Measurements from ENCODE around the gene ARPC4.
"Not testable (repeated sequence)": the region's sequence is repeated elsewhere in the genome, so short reads cannot be mapped to it uniquely, and the experiment has no call there.

The ARPC4 gene

DNA sequence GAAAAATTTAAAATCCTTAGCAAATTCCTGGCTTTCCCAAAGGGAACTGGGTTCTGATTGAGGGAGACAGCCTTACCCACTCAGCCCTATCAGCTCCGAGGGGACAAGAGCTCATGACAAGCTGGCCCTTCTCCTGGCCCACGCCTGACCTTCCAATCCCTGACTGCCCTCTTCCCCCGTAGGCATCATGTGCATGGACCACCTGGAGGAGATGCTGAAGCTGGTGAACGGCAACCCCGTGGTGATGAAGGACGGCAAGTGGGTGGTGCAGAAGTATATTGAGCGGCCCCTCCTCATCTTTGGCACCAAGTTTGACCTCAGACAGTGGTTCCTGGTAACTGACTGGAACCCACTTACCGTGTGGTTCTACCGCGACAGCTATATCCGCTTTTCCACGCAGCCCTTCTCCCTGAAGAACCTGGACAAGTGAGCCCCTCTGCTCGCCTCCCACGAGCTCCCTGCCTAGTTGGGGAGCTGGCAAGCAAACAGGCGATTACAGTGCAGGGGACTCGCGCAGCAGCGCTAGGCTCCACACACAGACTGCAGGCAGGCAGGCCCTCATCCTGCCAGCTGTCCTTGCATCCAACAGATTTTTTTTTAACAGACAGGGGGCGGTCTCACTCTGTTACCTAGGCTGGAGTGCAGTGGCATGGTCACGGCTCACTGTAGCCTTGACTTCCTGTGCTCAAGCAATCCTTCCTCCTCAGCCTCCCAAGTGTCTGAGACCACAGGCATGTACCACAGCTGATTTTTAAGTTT, 34.1 kb downstream of the ARPC4 start:
- DNase-seq: no peak

GRCh38 chr3:9828801-9829755, 36.2 kb downstream of the ARPC4 start:
- DNase-seq: no peak

DNA sequence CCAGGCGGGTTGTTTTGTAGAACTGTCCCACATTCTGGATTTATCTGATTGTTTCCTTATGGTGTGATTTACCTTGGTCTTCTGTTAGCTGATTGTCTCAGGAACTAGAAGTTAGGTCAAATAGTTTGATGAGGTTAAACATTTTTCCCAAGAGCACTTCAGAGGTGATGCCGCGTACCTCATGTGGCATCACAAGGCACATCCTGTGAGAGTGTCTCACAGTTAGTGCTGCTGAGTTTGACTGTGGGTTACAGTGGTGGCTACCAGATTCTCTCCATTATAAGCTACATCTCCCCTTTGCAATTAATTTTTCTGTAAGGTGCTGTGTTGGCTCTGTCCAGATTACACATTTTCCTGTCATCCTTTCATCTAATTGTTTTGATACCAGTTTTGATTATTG, 38.4 kb downstream of the ARPC4 start:
- DNase-seq: no peak

DNA sequence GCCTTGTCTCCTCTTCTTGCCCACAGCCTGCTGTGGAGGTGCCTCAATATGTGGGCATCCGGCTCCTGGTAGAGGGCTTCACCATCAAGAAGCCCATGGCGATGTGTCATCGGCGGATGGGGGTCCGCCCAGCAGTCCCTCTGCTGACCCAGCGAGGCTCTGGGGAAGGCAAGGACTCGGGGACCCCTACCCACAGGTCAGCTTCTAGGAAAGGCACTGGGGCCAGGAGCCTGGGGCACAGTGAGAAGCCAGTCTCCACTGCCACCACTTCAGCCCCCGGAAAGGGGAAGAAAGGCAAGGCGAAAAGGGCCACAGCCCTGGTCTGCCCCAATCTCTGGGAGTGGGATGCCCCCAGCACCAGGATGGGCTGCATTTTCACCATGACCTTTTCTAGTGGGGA, 40.2 kb downstream of the ARPC4 start:
- no peak for DNase-seq

DNA sequence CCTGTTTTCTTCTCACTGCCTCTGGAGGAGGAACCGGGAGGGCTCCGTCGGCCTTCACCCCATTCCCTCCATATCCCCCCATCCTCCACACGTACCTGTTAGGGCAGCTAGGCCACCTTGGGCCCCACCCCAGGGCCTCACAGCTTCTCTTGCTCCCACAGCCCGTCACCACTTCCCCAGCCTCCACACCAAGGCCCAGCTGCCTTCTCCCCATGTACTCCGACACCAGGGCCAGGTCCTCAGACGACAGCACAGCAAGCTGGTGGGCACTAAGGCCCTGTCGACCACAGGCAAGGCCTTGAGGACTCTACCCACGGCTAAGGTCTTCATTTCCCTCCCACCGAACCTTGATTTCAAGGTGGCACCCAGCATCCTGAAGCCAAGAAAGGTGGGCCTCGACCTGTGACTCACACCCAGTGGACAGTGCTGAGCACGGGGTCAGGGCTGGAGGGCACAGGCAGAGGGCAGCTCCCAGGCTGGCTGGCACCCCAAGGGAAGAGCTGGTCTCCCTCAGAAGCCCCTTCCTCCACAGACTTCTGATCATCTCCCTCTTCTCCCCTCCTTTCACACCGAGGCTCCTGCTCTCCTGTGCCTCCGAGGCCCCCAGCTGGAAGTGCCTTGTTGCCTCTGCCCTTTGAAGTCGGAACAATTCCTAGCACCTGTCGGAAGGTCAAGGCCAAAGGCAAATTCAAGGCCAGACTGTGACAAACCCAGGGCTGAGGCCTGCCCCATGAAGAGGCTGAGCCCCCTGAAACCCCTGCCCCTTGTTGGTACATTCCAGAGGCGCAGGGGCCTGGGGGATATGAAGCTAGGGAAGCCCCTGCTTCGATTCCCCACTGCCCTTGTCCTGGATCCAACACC, 41.9 kb downstream of the ARPC4 start:
- no peak for DNase-seq

DNA sequence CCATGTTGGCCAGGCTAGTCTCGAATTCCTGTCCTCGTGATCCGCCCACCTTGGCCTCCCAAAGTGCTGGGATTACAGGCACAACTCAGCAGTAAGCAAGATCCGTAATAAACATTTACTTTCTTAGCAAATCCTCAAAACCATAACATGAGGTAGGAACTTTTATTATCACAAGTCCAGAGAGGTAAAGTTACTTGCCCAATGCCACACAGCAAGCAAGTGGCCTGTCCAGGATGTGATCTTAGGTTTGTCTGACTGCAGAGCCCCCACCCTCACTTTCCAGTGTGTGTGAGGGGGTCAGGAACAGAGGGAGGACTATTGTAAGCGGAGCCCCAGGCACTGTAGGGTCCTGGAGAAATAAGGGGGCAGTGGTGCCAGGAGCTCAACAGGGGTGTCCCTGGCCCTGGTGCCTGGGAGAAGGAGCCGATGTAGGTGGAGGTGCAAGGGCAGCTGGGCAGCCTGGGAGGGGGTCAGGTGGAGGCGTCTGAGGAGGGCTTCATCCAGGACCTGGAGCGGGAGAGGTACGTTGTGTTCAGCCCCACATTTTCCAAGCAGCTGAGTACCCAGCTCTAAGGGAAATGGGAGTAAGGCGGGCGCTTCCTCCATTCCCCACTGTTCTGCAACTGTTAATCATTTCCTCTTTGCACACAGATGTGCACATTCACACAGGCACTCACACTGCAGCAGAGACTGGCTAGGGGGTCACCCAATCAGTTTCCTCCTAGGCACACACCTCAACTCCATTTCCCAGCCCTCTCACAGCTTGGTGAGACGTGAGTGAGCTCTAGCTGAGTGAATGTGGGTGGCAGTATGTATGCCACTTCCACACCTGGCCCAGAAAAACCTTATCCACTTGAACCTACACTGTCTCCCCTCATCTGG, 45.1 kb downstream of the ARPC4 start:
- no peak for DNase-seq

- no peak for DNase-seq
Measured at GRCh38 chr3:9838856-9839255, 46.0 kb downstream of the ARPC4 start.

DNA sequence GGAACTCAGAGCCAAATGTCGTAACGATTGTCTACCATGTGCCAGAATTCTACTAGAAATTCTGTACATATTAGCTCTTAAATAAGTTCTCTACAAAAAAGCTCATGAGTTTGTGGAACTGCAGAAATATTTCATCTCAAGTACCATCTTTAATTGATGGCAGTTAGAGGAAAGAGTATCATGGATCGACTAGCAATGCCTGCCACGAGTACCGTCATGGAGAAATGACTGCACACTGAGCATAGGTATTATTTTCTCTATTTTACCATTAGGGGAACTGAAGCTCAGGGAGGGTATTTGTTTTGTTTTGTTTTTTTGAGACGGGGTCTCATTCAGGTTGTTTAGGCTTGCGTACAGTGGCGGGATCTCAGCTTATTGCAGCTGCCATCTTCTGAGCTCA, 48.1 kb downstream of the ARPC4 start:
- no peak for DNase-seq

DNA sequence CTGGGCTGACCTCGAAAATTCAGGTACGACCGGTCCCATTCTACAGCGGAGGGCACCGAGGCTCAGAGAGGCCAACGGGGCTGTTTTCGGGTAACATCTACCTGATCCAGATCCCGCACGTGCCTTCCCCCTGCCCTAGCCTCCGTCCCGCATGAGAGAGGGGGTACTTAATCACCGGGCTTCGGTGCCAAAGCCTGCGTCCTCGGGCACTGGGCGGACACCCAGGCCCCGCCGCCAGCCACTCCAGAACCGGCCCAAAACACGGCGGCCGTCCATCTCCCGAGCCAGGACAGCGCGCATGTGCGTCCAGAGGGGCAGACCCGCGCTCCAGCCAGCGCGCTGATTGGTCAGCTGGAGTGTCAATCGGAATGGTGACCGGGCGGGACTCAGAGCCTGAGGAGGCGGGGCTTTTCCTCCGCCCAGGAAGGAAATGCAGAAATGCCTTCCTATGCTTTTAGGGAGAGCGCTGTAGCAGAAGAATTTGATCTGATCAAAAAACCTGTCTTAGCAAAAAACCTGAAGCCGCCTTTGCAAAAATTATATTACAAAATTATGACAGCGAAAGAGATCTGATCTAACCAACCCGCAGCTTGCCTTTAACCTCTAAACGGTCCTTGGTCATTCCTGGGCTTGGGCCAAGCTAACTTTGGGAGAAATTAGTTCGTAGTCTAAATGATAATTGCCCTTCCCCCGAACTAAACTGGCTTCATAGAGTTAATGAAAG, 51.0 kb downstream of the ARPC4 start, which contains the start of gene RPUSD3:
Gene RPUSD3 (minus strand): TSS at position 294 of the 724 bp plus-strand sequence. CDS start 18 bp downstream, at position 276.
- peak; percentile 97 for DNase-seq

DNA sequence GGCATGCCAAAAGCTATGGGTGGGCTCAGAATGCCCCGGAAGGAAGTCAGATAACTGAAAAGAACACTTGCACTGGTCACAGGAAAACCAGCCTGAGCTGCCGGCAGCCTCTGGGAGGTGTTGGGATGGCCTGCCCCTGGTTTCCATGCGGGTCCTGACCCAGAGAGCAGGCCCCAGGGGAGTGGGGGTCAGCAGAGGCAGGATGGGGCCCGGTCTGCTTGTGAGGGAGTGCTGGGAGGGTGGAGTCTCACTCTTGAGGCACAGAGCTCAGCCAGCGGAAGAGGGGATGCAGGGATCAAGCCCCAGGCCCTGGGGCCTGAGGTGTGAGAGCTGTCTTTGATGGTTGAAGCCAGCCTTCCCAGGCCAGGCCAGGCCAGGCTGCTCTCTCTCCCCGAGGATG, 53.3 kb downstream of the ARPC4 start:
- no peak for DNase-seq

DNA sequence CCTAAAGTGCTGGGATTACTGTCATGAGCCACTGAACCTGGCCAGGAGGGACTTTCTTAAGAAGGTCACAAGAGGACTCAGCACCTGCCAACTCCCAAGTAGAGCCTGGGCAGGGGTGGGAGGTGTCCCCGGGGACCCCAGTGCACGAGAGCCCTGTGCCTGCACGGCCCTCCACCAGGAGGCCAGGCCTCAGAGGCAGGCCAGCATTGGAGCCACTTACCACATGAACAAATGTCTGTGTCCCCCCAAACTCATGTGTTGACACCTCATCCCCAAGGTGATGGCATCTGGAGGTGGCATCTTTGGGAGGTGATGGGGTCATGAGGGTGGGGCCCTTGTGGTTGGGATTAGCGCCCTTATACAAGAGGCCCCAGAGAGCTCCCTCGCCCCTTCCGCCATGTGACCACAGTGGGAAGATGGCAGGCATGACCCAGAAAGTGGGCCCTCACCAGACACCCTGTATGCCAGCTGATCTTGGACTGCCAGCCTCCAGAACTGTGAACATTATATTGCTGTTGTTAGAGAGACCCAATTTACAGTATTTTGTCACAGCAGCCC, 54.1 kb downstream of the ARPC4 start:
- no peak for DNase-seq

- not testable (repeated sequence) for DNase-seq
Measured at GRCh38 chr3:9847870-9848269, 55.0 kb downstream of the ARPC4 start.

GRCh38 chr3:9848860-9849259, 56.0 kb downstream of the ARPC4 start:
- not testable (repeated sequence) for DNase-seq

- DNase-seq: not testable (repeated sequence)
Measured at GRCh38 chr3:9851383-9851782, 58.5 kb downstream of the ARPC4 start.

DNA sequence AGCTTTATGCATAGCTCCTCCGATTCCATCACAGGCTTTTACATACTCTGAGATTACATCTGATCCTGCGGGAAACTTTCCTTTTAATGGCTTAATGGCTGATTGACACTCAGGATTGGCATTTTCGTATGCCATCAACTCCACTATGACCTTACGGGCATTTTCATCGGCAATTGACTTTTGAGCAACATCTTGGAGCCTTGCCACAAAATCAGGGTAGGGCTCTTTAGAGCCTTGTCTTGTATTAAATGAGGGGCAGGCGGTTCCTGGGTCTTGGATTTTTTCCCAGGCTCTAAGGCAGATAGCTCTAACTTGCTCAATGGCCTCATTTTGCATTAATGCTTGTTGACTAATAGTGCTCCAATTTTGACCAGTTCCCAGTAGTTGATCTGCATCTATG, 59.0 kb downstream of the ARPC4 start:
- DNase-seq: not testable (repeated sequence)

- no peak for DNase-seq
Measured at GRCh38 chr3:9852528-9852927, 59.6 kb downstream of the ARPC4 start.

DNA sequence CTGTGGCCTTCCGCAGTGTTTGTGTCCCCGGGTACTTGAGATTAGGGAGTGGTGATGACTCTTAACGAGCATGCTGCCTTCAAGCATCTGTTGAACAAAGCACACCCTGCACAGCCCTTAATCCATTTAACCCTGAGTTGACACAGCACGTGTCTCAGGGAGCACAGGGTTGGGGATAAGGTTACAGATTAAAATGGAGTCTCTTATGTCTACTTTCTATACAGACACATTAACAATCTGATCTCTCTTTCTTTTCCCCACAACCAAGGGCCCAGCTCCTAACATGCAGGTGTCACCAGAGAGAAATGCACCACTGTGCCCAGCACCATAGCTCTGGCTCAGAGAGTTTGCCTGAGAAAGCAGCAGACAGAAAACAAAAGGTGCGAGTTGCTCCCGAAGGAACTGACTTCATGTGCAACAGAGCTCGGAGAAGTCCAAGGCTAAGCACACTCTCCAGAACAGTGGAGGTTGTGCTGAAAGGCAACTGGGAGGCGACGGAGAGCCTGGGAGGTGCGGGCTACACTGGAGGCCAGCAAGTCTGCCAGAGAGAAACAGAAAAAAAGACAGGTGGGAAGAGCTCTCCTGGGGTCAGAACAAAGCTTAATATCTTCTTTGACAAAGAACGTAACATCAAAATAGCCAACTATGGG, 61.5 kb downstream of the ARPC4 start:
- DNase-seq: not testable (repeated sequence)

DNA sequence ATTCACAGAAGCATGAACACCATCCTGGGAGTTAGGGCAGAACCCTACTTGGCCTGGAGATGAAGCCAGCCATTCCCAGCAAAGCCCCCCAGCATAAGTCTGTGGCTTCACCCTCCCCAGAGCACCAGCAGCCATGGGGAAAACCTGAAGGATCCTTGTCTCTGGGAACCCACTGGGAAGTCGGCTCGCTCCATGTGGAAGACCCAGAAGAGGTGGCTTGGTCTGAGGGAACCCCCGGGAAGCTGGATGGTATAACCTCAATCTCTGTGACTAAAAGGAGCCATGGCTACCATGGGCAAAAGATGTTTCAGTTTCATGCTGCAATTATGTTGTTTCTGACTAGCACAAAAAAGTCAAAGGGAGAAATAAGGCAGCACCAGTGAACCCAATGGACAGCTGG, 62.7 kb downstream of the ARPC4 start:
- DNase-seq: no peak
